ENCODE results near the gene VTI1A. TPM values are rescaled to one million over a fixed set of nuclear protein-coding genes. Genes with fewer than 3 reads are reported as not detected.

Gene VTI1A
- polyA plus RNA-seq, 2 of the 4 experiments (the other 2 are of a cell fraction) = 17.0 to 25.3 TPM

GRCh38 chr10:112706577-112706976, 259.6 kb downstream of the VTI1A start (continued):
- TF ChIP-seq, protein P1, sequence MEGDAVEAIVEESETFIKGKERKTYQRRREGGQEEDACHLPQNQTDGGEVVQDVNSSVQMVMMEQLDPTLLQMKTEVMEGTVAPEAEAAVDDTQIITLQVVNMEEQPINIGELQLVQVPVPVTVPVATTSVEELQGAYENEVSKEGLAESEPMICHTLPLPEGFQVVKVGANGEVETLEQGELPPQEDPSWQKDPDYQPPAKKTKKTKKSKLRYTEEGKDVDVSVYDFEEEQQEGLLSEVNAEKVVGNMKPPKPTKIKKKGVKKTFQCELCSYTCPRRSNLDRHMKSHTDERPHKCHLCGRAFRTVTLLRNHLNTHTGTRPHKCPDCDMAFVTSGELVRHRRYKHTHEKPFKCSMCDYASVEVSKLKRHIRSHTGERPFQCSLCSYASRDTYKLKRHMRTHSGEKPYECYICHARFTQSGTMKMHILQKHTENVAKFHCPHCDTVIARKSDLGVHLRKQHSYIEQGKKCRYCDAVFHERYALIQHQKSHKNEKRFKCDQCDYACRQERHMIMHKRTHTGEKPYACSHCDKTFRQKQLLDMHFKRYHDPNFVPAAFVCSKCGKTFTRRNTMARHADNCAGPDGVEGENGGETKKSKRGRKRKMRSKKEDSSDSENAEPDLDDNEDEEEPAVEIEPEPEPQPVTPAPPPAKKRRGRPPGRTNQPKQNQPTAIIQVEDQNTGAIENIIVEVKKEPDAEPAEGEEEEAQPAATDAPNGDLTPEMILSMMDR (IDR thresholded peaks at IDR 0.05) = no peak
- TF ChIP-seq NR3C1 (IDR thresholded peaks at IDR 0.05) (no peak), RAD21 (conservative IDR thresholded peaks at IDR 0.05 in 1 of 2, IDR thresholded peaks at IDR 0.05 in 1 of 2) (no peak), RNF2 (IDR thresholded peaks at IDR 0.05; ENCODE audit: borderline replicate concordance, low read depth) (no peak), JUNB (IDR thresholded peaks at IDR 0.05) (no peak), POLR2A (IDR thresholded peaks at IDR 0.05; ENCODE audit: low read length) (no peak), HOXB5 (CRISPR knock-in tag; IDR thresholded peaks at IDR 0.05) (no peak), TP53 (CRISPR knock-in tag; IDR thresholded peaks at IDR 0.05) (no peak), CBX2 (IDR thresholded peaks at IDR 0.05; ENCODE audit: borderline replicate concordance, low read depth) (no peak), CHD4 (IDR thresholded peaks at IDR 0.05; ENCODE audit: borderline replicate concordance) (no peak)

GRCh38 chr10:112708461-112708860, 261.4 kb downstream of the VTI1A start:
- DNase-seq (ENCODE audit: low read depth in 1 of 2, low spot score in 1 of 2) (no peak), ATAC-seq (no peak), FAIRE-seq (peak; percentile 67)
- Histone ChIP-seq H3K27ac (no peak overlapping the region), H3K4me2 (no peak overlapping the region), H3K4me1 (0 out of 3 replicates have a peak, but pooled peaks cover 2% of the 10 kb centered on the region), H3K4me3 (no peak overlapping the region), H3K9me3 (no peaks in the 10 kb centered on the region)
- TF ChIP-seq POLR2AphosphoS2 (conservative IDR thresholded peaks at IDR 0.05; ENCODE audit: low read length) (no peak), EP300 (IDR thresholded peaks at IDR 0.05) (no peak), MAZ (IDR thresholded peaks at IDR 0.05; ENCODE audit: borderline replicate concordance, low read depth, low read length) (no peak), ESRRA (IDR thresholded peaks at IDR 0.05; ENCODE audit: borderline replicate concordance, low read length) (no peak), HOXB13 (CRISPR knock-in tag; IDR thresholded peaks at IDR 0.05; ENCODE audit: low read depth) (no peak), ZC3H11A (IDR thresholded peaks at IDR 0.05) (no peak), BHLHE40 (IDR thresholded peaks at IDR 0.05; ENCODE audit: low read depth, low read length) (no peak), ZFP36 (IDR thresholded peaks at IDR 0.05; ENCODE audit: borderline replicate concordance, partially characterized antibody) (no peak), PHF8 (IDR thresholded peaks at IDR 0.05; ENCODE audit: borderline replicate concordance, low read depth) (no peak), RARB (CRISPR knock-in tag; IDR thresholded peaks at IDR 0.05) (no peak)
- TF ChIP-seq, protein P2, sequence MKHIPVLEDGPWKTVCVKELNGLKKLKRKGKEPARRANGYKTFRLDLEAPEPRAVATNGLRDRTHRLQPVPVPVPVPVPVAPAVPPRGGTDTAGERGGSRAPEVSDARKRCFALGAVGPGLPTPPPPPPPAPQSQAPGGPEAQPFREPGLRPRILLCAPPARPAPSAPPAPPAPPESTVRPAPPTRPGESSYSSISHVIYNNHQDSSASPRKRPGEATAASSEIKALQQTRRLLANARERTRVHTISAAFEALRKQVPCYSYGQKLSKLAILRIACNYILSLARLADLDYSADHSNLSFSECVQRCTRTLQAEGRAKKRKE (CRISPR knock-in tag; IDR thresholded peaks at IDR 0.05; ENCODE audit: low read depth) = no peak
- CTCF ChIA-PET = interaction anchor here (1.2 kb wide), 1 partner anchor 20 kb away, joined by 3 read pairs; no protein-coding TSS in a partner anchor
- POLR2A ChIA-PET = no interaction called here
- whole genome bisulfite sequencing (ENCODE audit: missing lambda C conversion rate) = 90% methylated on average over 5 of the region's 5 CpGs

- no peak for DNase-seq (ENCODE audit: low read depth in 1 of 2, low spot score in 1 of 2)
- CTCF ChIA-PET = interaction anchor here (0.6 to 2.0 kb wide), 6 partner anchors 8 to 417 kb away, joined by 3 to 13 read pairs (median 4); no protein-coding TSS in a partner anchor
- H3K4me2 ChIP-seq = no peak overlapping the region
- no peak overlapping the region for H3K27ac ChIP-seq
- no peaks in the 10 kb centered on the region for H3K9me3 ChIP-seq
- H3K4me1 ChIP-seq = peaks cover 6% of the 10 kb centered on the region; the same call in 2 of the 3 replicates
- no peak for ATAC-seq
- POLR2A ChIA-PET = no interaction called here
- H3K4me3 ChIP-seq = no peak overlapping the region
- no peak for FAIRE-seq
- WGBS (ENCODE audit: missing lambda C conversion rate) = 93% methylated on average over 2 of the region's 2 CpGs
- TF ChIP-seq KDM5A (IDR thresholded peaks at IDR 0.05) (no peak), HDAC2 (IDR thresholded peaks at IDR 0.05) (no peak), RNF2 (IDR thresholded peaks at IDR 0.05; ENCODE audit: borderline replicate concordance, low read depth) (no peak), NPAS2 (CRISPR knock-in tag; IDR thresholded peaks at IDR 0.05; ENCODE audit: borderline replicate concordance) (no peak), POLR2A (IDR thresholded peaks at IDR 0.05; ENCODE audit: low read length) (no peak), HOXA7 (CRISPR knock-in tag; IDR thresholded peaks at IDR 0.05) (no peak), RARB (CRISPR knock-in tag; IDR thresholded peaks at IDR 0.05) (no peak), EHF (CRISPR knock-in tag; IDR thresholded peaks at IDR 0.05) (no peak), FOXS1 (CRISPR knock-in tag; IDR thresholded peaks at IDR 0.05) (no peak), CBX2 (IDR thresholded peaks at IDR 0.05; ENCODE audit: borderline replicate concordance, low read depth) (no peak), RAD21 (conservative IDR thresholded peaks at IDR 0.05 in 1 of 2, IDR thresholded peaks at IDR 0.05 in 1 of 2) (no peak)
- TF ChIP-seq, protein P2 (CRISPR knock-in tag; IDR thresholded peaks at IDR 0.05; ENCODE audit: low read depth) = no peak
- TF ChIP-seq, protein P3, sequence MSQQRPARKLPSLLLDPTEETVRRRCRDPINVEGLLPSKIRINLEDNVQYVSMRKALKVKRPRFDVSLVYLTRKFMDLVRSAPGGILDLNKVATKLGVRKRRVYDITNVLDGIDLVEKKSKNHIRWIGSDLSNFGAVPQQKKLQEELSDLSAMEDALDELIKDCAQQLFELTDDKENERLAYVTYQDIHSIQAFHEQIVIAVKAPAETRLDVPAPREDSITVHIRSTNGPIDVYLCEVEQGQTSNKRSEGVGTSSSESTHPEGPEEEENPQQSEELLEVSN (IDR thresholded peaks at IDR 0.05; ENCODE audit: borderline replicate concordance, low read depth) = no peak
- TF ChIP-seq, protein P4, sequence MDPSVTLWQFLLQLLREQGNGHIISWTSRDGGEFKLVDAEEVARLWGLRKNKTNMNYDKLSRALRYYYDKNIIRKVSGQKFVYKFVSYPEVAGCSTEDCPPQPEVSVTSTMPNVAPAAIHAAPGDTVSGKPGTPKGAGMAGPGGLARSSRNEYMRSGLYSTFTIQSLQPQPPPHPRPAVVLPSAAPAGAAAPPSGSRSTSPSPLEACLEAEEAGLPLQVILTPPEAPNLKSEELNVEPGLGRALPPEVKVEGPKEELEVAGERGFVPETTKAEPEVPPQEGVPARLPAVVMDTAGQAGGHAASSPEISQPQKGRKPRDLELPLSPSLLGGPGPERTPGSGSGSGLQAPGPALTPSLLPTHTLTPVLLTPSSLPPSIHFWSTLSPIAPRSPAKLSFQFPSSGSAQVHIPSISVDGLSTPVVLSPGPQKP (IDR thresholded peaks at IDR 0.05; ENCODE audit: low read depth, low read length) = no peak
- TF ChIP-seq, protein P5, sequence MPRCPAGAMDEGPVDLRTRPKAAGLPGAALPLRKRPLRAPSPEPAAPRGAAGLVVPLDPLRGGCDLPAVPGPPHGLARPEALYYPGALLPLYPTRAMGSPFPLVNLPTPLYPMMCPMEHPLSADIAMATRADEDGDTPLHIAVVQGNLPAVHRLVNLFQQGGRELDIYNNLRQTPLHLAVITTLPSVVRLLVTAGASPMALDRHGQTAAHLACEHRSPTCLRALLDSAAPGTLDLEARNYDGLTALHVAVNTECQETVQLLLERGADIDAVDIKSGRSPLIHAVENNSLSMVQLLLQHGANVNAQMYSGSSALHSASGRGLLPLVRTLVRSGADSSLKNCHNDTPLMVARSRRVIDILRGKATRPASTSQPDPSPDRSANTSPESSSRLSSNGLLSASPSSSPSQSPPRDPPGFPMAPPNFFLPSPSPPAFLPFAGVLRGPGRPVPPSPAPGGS (IDR thresholded peaks at IDR 0.05) = no peak
Observed at GRCh38 chr10:112710528-112710927, 263.5 kb downstream of the VTI1A start.

All from A549 (cell line).